ENCODE data around the gene PRXL2B.
"Not testable (repeated sequence)": the region's sequence is repeated elsewhere in the genome, so short reads cannot be mapped to it uniquely, and the experiment has no call there.

The PRXL2B gene

GRCh38 chr1:2549367-2550029 is 37.1 kb upstream of the PRXL2B start:
- in situ Hi-C loops (cut with MboI; ENCODE audit: low sequenced_read_pairs), result loop anchor here (10.0 to 25.0 kb wide), 2 partner anchors 135 to 362 kb away; partner anchors contain the start of genes FAAP20 and PEX10

DNA sequence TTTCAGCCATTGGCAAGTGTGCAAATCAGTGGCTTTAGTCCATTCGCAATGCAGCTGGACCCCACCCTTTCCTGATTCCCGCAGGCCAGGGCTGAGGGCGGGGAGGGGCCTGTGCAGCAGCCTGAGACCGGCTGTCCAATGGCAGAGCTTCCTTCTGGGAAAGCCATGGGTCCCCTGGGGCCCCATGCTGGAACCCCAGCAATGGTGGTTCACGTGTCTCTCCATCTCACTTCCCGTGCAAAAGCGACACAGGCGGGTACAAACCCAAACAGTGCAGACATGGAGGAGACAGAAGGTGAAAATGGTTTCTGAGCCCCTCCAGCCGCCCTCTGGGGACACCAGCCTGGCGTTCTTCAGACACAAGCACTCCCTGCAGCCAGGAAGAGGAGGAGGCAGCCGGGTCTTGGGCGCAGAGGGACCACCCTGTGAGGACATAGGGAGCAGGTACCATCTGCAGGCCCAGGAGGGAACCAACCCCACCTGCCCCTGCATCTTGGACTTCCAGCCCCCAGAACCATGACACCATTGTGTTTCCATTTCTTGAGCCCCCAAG is 36.2 kb upstream of the PRXL2B start:
- in situ Hi-C loops (cut with MboI; ENCODE audit: low sequenced_read_pairs), result not testable (repeated sequence)

DNA sequence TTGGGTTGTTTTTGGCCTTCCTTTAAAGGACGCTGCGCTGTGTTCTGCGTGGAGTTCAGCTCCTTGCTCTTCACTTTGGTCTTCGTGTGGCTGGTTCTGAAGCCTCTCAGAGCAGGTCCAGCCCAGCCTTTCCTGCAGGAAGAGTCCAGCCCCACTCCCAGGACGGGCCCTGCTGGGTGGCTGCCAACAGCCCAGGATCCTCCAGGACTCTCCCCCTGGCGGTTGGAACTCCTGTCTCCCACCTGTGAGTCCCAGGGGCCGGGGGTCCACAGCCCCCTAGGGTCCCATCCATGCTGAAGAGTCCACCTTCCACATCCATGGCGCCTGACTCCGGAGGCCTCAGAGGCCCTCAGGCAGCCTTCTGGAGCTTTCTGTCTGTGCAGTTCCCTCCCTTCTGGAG is 35.0 kb upstream of the PRXL2B start:
- in situ Hi-C loops (cut with MboI; ENCODE audit: low sequenced_read_pairs), result not testable (repeated sequence)

- in situ Hi-C loops (cut with MboI; ENCODE audit: low sequenced_read_pairs), result no loop called here
Observed at GRCh38 chr1:2552189-2552588, 34.4 kb upstream of the PRXL2B start.

DNA sequence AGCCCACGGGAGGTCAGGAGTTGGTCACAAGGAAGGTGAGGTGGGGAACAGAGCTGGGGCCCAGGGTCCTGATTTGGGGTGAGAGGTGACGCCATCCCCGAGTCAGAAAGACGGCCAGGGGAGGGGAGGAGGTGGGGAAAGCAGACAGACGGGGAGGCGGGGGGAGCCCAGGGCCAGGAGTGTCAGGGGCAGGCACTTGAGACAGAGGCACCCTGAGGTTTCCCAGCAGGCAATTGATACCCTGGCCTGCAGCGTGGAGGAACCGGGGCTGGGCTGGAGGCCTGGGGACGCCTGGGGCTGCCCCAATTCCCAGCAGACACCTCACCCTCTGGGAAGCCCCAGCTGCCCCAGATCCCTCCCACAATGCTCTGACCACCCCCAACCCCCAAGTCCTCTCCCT is 33.5 kb upstream of the PRXL2B start:
- in situ Hi-C loops (cut with MboI; ENCODE audit: low sequenced_read_pairs), result not testable (repeated sequence)

GRCh38 chr1:2553871-2554620 is 32.5 kb upstream of the PRXL2B start:
- in situ Hi-C loops (cut with MboI; ENCODE audit: low sequenced_read_pairs), result no loop called here

DNA sequence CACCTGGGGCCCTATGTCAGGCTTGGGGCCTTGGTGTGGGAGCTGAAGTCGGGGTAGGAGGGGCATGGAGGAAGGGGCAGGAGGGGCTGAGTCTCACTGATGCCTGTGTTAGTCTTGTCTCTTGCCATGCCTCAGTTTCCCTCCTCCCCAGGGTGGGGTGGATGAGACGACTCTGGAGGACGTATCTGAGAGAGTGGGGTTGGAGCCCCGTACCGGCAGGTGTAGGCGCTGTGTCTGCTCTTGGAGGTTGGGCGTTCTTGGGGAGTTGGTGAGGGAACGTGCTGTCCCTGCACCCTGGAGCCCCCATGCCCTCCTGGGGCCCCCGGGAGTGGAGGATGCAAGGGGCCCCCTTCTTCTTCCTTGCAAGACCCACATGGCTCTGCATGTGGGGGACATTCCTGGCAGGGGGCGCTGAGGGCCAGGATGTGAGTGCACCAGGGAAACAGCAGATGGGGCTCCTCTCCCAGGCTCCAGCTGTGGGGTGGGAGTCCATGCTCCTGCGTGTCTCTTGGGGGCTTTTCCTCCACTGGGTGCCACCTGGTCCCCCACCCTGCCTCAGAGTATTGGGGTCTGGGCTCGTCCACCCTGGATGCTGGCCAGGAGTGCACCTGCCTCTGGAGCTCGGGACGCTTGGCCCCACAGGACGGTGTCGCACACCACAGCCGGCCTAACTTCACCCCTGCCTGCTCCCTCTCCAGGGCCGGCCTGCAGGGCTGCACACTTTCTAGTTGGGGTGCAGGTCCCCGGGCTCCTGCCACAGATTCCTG is 31.8 kb upstream of the PRXL2B start:
- in situ Hi-C loops (cut with MboI; ENCODE audit: low sequenced_read_pairs), result no loop called here

- in situ Hi-C loops (cut with MboI; ENCODE audit: low sequenced_read_pairs), result no loop called here
Observed at GRCh38 chr1:2555634-2556276, 30.8 kb upstream of the PRXL2B start.

DNA sequence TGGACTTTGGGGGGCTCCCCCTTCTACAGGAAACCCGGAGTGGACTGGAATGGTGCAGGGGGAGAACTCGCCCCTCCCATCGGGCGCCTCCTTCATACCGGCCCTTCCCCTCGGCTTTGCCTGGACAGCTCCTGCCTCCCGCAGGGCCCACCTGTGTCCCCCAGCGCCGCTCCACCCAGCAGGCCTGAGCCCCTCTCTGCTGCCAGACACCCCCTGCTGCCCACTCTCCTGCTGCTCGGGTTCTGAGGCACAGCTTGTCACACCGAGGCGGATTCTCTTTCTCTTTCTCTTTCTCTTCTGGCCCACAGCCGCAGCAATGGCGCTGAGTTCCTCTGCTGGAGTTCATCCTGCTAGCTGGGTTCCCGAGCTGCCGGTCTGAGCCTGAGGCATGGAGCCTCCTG is 30.3 kb upstream of the PRXL2B start, which contains the start of gene TNFRSF14:
TNFRSF14 (plus strand) TSS at position 95 of the 401 bp plus-strand sequence; CDS start at position 389, 294 bp downstream.
- in situ Hi-C loops (cut with MboI; ENCODE audit: low sequenced_read_pairs), result no loop called here

- in situ Hi-C loops (cut with MboI; ENCODE audit: low sequenced_read_pairs), result no loop called here
Observed at GRCh38 chr1:2556678-2557481, 29.7 kb upstream of the PRXL2B start.

GRCh38 chr1:2557482-2558400 is 28.8 kb upstream of the PRXL2B start:
- in situ Hi-C loops (cut with MboI; ENCODE audit: low sequenced_read_pairs), result no loop called here

DNA sequence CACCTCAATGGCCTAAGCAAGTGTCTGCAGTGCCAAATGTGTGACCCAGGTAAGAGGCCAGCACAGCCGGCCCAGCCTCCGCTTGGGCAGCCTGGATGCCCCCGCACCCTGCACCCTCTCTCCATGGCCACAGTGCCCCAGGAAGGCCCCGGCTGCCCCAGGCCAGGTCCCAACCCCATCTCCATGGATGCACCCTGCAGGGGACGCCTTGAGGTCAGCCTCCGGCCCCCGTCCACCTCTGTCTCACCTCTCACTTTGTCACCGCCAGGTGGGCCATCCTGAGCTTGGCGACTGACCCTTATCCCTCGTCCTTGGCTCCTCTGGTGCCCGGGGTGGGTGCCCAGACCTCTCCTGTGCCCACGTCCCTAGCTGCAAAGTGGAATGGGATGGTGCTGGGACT is 28.2 kb upstream of the PRXL2B start:
- in situ Hi-C loops (cut with MboI; ENCODE audit: low sequenced_read_pairs), result no loop called here

GRCh38 chr1:2558861-2559260 is 27.7 kb upstream of the PRXL2B start:
- in situ Hi-C loops (cut with MboI; ENCODE audit: low sequenced_read_pairs), result no loop called here

- in situ Hi-C loops (cut with MboI; ENCODE audit: low sequenced_read_pairs), result no loop called here
Observed at GRCh38 chr1:2559509-2560298, 26.9 kb upstream of the PRXL2B start.

DNA sequence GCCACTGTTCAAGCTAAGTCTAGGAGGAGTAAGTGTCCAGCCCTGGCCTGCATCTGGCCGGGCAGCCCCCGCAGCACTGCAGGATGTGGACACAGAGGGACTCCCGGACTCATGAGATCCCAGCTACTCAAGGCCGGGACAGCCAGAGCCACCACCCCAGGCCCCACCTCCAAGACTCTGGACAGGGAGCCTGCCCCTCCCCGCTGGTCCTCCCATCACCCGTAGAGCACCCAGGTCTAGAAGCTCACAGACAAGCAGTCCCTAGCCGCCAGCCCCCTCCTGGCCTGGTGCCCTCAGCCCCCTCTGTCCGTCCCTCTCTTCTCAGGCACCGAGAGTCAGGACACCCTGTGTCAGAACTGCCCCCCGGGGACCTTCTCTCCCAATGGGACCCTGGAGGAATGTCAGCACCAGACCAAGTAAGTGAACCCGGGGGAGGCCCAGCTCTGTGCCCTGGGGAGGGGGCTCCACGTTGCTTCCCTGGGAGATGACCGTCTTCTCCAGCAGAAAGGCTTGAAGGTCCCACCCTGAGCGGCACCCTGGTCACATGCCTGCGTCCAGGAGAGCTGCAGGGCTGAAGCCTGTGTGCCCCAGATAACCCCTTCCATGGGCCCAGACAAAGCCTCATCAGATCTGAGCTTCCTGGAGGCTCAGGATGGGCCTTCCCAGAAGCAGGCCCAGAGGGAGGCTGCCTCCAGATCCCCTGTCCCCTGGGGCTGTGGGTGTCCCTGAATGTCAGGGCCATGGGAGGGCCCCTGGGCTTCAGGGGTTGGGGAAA is 26.1 kb upstream of the PRXL2B start:
- in situ Hi-C loops (cut with MboI; ENCODE audit: low sequenced_read_pairs), result no loop called here

- in situ Hi-C loops (cut with MboI; ENCODE audit: low sequenced_read_pairs), result no loop called here
Observed at GRCh38 chr1:2561446-2561845, 25.1 kb upstream of the PRXL2B start.

Measured in HL-60/S4 (cell line).